Activated CD4-positive, alpha-beta T cell treated with anti-CD3 and anti-CD28 coated beads, Interleukin-2, amount 50 U/mL, for 4 hours (primary cell): Measurements from ENCODE around the gene MAGI2.

ENCODE experiments used
- DNase-seq, 2 experiments: peaks; one replicate each; pipeline ENCODE4 v3.0.0-alpha.2; 2020

Gene MAGI2

DNA sequence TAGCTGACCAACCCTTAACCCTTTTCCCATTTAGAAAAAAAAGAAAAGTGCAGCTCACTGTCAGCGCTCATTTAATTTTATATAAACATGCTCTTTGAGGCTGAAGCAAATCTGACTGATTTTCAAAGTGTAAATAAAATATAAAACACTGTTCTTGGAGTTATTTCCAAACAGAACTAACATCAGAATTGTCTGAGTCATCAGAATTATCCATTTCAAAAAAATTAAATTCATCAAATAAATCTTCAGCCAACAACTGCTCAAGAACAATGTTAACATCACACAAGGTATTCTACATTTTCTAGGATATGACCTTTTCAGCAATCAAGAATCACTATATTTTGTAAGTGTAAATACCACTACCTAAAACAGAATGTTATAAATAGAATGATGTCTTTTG is 93.6 kb downstream of the MAGI2 start:
- no peak for DNase-seq

- no peak for DNase-seq
These were observed 96.4 kb downstream of the MAGI2 start for GRCh38 chr7:79357101-79357500.

DNA sequence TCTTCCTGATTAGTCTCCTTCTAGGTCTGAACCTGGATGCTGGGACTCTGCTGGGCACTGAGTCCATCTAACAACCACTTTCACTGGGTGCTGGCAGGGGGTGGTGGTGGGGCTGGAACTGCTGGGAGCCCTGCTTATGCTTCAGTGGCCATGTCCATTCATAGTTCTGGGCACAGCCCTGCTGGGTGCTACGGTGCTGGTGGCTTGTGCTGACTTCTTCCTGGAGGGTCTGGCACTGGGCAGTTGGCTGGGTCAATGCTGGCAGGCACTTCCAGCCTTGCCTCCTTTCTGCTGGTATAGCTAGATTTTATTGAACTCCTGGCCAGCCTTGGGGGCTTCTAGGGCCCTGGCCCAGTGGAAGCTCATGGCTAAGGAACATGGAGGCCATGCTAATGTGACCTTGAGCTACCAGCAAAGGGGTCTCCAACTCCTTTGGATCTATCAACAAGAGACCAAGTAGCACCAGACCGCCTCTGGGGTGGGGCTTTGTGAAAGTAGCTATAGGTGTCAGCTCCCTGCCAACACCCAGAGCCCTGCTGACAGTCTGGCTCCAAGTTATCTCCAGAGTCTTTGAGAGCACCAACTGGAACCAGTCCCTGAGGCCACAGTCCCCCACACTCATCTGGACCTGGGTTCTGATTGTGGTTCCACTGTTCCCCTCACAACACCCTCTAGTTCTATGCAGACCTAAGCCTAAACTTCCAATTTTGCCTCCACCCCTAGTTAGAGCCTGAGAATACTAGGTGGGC is 99.6 kb downstream of the MAGI2 start:
- DNase-seq, result no peak

GRCh38 chr7:79352323-79352722 is 101.1 kb downstream of the MAGI2 start:
- no peak for DNase-seq

DNA sequence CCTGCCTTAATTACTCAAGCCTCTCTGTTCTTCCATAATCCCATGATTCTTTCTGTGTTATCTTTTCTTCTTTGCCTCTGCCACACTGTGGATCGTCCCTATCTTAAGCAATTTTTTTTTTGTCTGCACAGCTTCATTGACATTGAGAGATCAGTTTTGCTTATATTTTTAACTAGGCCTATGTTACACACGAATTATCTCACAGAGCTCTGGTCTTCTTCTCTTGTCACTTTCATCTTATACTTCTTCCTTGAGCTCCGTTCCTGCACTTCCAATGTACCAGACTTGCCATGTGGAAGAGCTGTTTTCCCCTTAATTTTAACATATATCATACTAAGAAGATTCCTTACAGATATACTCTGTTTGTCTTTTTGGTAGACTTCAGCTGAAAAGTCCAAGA is 106.1 kb downstream of the MAGI2 start:
- no peak for DNase-seq

- DNase-seq, result no peak
These were observed 111.6 kb downstream of the MAGI2 start for GRCh38 chr7:79341902-79342301.

DNA sequence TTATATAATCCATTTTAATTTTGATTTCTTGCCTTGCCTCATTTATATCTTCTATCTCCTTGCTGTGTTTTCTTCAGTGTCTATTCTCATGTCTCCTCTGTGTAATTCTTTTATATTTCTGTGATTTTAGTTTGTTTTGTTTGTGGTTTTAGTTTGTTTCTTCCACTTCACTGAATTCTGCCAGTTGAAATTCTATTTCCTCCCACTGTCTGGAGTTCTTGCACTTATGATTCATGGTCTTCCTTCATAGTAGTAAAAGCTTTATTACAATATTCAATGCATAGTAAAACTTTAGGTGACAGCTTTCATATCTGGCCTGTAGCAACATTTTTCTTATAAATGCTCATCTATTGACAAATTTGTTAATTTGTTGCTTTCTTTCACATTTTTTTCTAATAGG is 113.3 kb downstream of the MAGI2 start:
- DNase-seq, result no peak

DNA sequence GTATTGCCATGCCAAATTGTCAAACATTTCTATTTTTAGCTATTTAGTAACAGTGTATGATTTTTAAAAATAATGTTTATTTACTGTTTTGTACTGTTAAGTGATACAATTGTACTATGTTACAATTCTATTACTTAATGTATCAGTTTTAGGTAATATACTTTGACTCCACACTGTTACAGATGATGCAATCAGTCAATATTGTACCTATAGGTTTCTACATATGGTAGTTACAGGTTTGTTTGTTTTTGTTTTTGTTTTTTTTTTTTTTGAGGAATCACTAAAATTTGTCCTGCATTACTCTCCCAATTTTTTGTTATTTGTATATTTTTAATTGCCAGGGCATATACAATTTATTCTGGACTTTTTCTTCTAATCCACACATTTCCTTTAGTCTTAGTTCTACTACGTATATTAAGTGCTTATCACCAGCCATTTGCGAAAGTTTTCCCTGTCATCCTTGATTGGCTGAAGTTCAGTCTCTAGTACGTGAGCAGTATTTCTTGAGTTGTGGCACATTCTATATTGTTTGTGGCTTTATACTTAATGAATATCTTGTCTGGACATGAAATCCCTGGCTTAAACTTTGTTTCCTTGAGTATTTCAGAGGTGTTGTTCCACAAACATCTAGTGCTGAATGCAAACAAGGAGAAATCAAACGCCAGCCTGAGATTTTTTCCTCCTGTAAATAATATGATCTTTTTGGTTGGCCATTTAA is 114.1 kb downstream of the MAGI2 start:
- no peak for DNase-seq

GRCh38 chr7:79337717-79338116 is 115.8 kb downstream of the MAGI2 start:
- DNase-seq, result no peak

- DNase-seq, result no peak
These were observed 118.6 kb downstream of the MAGI2 start for GRCh38 chr7:79334841-79335240.

DNA sequence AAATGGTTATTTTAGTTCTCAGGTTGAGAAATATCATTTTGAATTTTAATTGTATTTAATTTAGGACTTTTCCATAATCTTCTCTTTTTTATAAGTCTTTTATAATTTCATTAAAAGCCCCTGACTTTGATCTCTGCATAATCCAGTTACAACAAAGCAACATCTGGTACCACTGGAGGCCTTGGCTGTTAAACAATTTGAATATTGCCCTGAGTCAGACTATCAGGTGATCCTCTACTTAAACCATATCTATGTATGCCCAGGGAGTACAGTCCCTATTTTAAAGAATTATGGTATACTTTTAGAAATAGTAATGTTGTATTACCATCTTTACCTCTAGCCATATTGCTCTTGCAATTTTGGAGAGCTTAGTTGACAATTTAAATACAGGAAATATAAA is 119.1 kb downstream of the MAGI2 start:
- no peak for DNase-seq

DNA sequence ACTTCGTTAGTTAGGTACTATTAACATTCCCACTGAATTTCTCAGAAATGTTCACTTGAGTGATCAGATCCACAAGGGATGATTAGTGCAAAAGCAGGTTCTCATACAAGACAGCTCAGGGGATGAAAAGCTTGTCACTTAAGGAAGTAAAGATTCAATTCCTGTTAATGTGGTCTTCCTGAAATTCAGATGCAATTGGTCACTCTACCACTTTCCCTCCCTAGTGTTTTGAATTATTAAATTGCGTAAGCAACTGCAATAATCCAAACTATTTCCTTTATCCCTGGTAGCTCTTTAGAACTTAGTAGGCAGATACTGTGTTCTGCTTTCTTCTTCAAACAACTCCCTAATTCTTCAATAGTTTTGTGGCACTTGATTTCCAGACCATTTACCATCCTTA is 121.4 kb downstream of the MAGI2 start:
- no peak for DNase-seq

DNA sequence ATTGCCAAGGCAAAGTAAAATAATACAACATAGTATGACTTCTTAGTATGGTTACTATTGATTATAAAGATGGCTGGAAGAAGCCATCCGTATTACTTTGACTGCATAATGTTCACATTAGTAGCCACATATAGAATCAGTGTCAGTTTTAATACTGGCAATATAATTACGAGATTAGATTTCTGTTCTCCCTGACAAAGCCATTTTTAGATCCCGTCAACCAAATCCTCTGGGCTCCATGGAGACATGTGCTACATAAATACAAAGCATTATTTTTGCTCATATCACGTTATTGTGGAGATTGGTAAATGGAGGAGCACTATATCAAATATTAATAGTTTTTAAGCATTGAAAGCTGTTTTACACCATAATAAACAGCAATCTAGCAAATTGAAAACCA is 124.0 kb downstream of the MAGI2 start:
- DNase-seq, result no peak

DNA sequence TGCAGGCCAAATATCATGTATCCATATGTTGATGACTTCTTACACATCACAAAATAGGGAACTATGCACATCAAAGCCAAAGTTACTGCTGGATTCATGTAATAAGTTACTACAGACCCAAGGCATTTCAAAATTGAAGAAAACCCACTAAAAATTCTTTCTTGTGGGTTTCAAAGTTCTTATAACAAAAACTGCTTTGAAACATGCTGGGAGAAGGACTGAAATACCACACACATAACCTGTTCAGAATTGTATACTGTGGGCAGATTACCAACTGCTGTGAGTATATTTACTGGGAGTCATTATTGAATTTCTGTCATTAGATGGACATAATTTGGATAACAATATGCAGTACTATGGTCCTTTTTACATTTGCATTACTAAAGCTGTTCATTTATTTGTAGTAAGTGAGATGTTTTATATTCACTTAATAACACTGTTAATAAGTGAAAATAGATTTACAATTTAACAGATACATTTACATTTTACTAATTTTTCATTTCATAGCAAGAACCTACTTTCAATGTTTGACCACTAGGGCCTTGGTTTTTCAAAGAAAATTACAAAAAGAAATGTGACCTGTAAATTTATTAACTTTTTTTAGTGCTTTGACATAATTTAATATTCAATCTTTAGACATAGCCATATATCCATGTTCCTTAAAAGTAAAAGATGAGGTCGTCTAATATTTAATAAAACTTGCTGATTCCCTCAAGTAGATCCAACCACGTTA is 132.6 kb downstream of the MAGI2 start:
- DNase-seq, result no peak

DNA sequence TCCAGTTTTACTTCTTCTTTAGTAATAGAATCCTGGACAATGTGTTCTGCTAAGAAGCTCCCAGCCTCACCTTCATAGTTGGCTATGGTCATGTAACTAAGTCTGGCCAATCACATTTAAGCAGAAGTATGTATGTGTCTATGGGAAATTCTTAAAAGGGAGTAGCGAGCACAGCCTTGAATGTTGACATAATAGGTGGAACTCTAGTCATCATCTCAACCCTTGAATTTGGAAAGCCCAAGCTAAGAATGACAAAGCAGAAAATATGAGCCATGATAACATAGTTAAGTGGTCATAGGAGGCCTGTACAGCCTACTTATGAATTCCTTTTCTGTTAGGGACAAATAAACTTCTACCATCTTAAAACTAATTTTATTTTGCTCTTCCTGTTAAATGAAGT is 134.1 kb downstream of the MAGI2 start:
- no peak for DNase-seq

GRCh38 chr7:79317728-79318127 is 135.7 kb downstream of the MAGI2 start:
- no peak for DNase-seq

DNA sequence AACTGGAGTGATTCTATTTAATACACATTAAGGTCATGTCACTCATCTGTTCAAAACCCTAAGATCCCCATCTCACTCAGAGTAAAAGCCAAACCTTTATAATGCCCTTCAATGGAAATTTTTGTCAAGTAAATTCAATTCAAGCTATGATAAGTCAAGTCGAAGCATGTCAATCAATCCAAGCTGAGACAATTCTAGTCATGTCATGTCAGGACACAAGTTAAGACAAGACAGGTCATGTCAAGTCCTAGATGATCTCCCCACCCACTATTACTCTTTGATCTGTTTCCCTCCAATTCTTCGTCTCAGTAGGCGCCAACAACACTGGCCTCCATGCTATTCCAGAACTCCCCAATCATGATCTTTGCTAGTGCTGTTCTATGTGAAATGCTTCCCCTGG is 141.4 kb downstream of the MAGI2 start:
- no peak for DNase-seq

GRCh38 chr7:79308192-79308591 is 145.3 kb downstream of the MAGI2 start:
- DNase-seq, result no peak

- DNase-seq, result no peak
These were observed 146.1 kb downstream of the MAGI2 start for GRCh38 chr7:79307376-79307775.

DNA sequence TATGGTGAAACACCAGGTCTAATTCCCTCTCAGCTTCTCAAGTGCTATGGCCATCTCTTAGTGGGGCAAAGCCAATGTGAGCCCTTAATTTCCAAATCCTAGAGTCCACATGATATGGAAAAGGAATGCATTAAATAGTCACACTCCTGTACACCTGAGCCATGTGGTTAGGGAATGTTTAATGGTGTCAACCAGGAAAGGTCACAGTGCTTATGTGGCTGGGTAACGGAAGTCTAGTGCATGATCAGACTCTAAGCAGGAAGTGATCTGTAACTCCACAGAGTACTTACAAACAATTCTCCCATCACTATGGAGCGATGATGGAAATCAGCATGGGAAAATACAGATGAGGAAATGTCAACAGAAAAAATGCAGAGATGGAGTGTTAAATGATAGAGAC is 148.8 kb downstream of the MAGI2 start:
- DNase-seq, result no peak

GRCh38 chr7:79302293-79302692 is 151.2 kb downstream of the MAGI2 start:
- no peak for DNase-seq

- DNase-seq, result no peak
These were observed 152.0 kb downstream of the MAGI2 start for GRCh38 chr7:79301419-79301818.

- DNase-seq, result no peak
These were observed 152.9 kb downstream of the MAGI2 start for GRCh38 chr7:79300573-79300972.

DNA sequence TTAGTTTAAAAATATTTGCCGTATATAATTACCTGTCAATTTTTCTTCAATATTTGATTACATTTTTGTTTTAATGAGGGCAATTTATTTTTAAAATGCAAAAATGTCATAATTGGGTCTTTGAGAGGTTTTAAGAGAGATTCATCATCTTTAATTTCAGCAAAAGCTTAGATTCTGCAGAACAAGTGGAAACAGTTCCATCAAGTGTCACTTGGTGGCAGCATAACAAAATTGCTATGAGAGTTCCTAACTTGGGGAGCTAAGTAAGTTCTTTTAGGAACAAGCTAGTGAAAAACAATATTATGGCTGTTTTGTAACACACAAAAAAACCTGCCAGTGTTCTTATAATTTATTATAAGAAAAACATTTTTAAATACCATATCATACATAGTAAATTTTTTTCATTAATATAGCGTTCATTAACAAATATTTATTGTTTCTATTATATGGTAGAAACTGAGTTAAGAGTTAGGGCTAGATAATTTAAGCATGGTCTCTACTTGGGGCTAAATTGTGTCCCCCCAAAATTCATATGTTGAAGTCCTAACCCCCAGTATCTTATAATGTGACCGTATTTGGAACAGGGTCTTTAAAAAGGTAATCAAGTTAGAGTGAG is 155.2 kb downstream of the MAGI2 start:
- no peak for DNase-seq
